NCI-H2107 (cell line): ENCODE results near the gene NCBP2L.

ENCODE experiments used
- DNase-seq: peaks from one replicate; lab custom pipeline; 2025; lab: John Stamatoyannopoulos, UW

The NCBP2L gene

GRCh38 chrX:107777536-107777832, at the start of gene NCBP2L:
Gene NCBP2L, plus strand, starts transcription at chrX:107777733. Its CDS starts 16,488 bp downstream, at chrX:107794221.
- no peak for DNase-seq

- no peak for DNase-seq
These were observed 49.0 kb upstream of the NCBP2L start for GRCh38 chrX:107728371-107729099.

DNA sequence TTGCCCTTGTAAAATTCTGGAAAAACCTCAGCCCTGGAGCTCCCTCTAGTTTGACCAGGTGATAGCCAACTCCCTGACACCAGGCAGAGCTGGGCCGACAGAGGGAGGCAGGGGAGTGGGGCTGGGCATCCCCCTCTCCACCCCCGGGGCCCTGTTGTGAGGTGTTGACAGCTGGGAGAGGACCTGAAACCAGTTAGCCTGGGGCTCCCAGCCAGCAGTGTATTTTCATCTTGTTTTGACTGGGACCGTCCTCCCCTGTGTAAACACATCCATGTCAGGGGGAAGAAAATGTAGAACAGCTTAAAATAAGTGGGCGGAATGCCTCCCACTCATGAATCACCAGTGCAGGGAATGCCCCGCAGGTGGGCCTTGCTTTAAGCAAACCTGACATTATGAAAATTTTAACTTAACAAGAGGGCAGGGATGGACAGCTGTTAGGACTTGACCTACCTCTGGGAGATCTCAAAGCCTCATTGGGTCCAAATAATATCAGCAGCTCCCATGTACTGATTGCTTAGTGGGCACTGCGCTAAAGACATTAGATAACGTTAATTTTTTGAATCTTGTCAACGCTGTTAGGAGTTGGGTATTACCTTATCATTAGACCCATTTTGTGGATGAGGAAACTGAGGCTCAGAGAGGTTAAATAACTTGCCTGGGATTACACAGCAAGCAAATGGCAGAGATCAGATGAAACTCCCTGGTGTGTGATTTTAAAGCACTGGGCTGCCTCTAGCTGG, 47.8 kb upstream of the NCBP2L start:
- DNase-seq, result no peak

DNA sequence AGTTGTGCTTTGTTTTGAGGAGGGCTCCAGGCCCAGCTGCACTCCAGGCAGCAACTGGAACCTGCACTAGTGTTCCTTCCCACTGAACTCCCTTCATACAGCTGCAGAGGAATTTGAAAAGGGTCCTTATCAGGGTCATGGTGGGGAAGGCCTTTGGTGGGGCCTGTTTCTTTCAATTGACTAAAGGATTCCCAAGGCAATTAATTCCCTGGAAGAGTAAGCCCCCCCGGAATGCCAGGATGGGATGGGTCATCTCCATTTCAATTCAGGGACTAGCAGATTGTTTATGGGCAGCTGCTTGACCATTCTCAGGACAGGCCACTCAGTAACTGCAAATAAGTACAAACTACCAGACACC, 47.3 kb upstream of the NCBP2L start:
- DNase-seq, result no peak

GRCh38 chrX:107730991-107731766, 46.4 kb upstream of the NCBP2L start:
- no peak for DNase-seq

GRCh38 chrX:107731831-107732502, 45.6 kb upstream of the NCBP2L start:
- DNase-seq, result no peak

- DNase-seq, result no peak
These were observed 43.8 kb upstream of the NCBP2L start for GRCh38 chrX:107733686-107734085.

GRCh38 chrX:107734646-107735045, 42.9 kb upstream of the NCBP2L start:
- DNase-seq, result no peak

DNA sequence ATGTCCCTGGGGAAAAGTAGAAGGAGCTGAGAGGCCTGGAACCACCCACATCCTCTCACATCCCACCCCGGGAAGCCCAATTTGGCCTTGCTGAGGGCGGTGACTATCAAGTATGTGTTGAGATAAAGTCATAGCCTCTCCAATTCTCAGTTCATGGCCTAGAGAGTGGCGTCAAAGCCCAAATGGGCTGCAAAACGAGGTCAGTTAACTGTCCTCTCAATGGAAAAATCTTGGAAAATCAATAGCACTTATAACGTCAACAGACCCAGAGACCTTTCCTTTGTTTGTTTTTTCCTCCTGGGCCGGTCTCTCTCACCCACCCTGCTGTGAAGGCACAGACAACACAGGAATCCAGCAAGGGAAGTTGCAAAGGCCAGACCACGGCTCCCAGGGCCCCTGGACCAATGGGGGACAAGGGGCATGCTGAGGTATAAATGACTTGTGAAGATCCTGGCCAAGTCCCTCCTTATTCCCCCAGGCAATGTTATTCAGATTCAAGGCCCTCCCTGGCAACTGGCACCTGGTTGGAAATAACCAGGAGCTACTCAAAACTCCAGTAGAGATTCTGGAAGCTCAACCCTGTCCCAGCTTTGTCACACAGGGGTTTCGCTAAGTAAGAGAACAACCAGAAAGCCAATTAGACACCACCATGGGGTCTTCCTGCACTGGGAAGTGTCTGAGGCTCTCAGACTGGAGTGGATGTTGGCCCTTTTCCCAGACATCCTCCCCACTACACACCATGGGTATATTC, 40.6 kb upstream of the NCBP2L start:
- DNase-seq, result no peak

DNA sequence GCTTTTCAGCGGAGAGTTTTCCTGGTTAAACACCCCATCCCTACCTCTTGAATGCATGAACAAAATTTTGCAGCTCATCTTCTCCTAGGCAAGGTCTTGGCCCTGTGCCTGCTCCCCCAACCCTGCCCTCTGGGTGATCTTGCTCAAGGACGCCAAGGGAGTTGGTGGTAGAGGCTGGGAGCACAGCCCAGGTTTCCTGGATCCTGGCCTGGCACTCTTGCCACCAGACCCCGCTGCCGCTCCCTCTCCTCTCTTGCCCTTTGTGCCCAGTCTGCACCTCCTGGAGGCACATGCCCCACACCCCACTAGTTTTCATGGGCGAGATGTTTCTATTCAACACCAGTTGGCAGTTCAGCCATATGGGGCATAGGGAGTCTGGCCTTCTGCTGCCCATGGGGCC, 39.3 kb upstream of the NCBP2L start:
- DNase-seq, result no peak

GRCh38 chrX:107738768-107739167, 38.8 kb upstream of the NCBP2L start:
- no peak for DNase-seq

DNA sequence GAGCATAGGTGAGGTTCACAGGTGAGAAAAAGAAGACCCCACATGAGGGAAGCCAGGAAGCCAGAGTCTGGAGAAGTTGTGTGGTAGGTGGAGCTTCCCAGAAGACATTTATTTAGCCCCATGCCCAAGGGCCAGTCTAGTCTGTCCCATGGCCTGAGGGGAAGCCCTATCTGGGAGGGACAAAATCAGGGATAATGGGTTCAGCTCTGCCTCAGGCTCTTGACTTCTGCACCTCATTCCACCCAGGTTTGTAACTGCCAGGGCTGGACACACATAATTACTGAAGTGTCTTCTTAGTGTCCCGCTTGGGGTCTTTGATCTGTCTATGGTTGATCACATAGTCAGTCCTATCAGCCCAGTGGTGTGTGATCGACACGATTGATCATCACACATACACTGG, 38.0 kb upstream of the NCBP2L start:
- DNase-seq, result no peak

DNA sequence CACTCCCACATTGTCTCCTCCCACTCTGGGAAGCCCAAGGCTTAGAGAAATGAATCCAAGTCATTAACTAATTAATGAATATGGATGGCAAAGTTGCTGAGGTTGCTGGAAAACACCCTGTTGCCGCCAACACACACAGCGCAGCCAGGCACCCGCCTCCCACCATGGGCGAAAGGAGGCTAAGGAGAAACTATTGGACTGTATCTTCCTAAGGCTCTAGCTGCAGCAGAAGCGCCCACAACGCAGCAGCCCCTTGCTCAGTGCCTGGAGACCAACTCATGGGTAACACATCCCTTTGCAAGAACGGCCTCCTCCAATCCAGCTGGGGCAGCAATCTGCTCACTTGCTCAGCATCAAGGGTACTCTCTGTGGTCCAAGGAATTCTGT, 36.1 kb upstream of the NCBP2L start:
- no peak for DNase-seq

DNA sequence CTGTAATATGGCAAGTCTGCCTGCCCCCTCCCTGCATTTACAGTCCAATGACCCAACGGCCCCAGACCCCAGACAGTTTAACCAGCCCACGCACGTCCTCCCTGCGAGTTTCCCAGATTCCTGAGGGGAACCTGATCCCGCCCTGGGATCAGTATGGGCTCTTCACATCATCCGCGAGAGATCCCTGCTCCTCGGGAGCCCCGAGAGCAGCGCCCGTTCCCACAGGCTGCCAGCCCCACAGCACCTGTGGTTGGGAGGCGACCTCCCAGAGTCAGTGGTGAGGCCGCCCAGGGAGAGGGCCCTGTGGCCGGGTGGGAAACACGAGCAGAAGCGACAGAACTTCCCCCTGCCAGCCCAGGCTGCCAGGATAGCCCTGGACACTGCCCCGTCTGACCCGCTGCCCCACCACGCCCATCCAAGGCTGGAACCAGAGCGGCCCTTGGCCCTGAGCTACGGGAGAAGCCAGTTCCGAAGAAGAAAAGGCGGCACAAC, 34.8 kb upstream of the NCBP2L start:
- DNase-seq, result no peak

- DNase-seq, result no peak
These were observed 33.5 kb upstream of the NCBP2L start for GRCh38 chrX:107743995-107744394.

- no peak for DNase-seq
These were observed 32.7 kb upstream of the NCBP2L start for GRCh38 chrX:107744868-107745267.

DNA sequence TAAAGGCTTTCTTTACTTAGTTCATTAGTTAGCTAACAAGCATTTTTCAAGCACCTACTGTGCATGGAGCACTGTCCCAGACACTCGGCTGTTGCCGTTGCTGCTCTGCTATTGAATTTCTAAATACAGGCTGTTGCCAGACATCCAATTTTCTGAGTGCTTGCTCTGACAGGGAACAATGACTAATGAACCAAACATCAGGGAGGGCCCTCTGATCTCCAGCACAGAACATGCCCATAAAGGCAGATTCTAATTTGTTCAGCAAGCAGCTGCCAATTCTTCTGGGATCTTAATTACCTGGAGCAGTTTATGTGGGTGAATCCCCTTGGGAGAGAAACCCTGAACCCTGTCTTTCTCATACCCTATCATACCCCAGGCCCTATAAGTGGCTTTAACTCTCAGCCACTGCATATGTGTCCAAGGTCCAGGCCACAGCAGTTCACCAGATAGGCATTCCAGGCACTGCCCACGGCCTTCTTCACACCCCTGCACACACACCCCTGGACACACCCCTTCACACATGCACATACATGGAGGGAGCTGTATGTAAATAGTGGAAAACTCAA, 29.9 kb upstream of the NCBP2L start:
- peak; percentile 13 for DNase-seq

GRCh38 chrX:107748506-107748905, 29.0 kb upstream of the NCBP2L start:
- DNase-seq, result no peak

DNA sequence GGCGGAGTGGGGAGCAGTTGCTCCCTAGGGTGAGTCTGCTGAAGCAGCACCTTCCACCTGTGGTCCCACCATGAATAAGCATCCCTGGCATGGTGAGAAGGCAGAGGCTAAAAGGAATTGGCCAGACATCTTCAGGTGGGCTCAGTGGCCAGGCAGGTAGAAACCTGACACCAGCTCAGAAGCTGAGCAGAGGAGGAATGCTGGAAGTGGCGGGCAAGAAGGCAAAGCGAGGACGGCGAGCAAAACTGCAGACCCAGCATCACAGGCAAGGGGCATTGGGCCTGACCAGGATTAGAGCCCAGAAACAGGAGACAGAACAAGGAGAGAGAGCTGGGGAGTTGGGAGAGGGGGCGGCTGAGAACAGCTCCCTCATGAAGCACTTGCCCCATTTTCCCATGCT, 27.3 kb upstream of the NCBP2L start:
- DNase-seq, result no peak

GRCh38 chrX:107750861-107751445, 26.6 kb upstream of the NCBP2L start:
- DNase-seq, result no peak

DNA sequence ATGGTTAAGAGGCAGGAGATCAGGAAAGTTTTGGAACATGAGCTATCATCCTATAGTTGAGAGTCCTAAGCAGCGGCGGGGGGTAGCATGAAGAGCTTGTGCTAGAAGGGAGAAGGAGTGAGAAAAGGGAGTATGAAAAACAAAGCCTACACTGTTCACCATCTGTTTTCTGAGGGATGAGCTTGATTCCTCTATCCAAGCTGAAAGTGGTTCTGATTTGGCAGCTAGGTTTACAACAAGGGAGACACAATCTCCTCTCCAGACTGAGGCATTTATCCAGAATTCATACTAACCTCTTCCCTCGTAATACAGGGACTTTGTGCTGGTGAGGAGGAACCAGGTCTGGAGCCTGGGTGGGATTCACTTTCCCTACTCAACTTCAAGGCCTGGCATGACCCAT, 25.5 kb upstream of the NCBP2L start:
- DNase-seq, result no peak
